Stimulated activated CD4-positive, alpha-beta T cell treated with anti-CD3 and anti-CD28 coated beads, Interleukin-1b, Interleukin-23, amount 100 ng/mL, for 4 hours (primary cell): ENCODE results near the gene MSRB3.

Source experiments
- DNase-seq, 2 donors: peaks; one replicate each; pipeline ENCODE4 v3.0.0-alpha.2; 2020; ENCODE audit warnings: low read depth in 2 of 2

The MSRB3 gene

GRCh38 chr12:65496617-65497016, 218.1 kb downstream of the MSRB3 start:
- DNase-seq = no peak

- no peak for DNase-seq
Observed at GRCh38 chr12:65497660-65498059, 219.2 kb downstream of the MSRB3 start.

GRCh38 chr12:65499167-65499566, 220.7 kb downstream of the MSRB3 start:
- DNase-seq = no peak

- no peak for DNase-seq
Observed at GRCh38 chr12:65500091-65500900, 221.8 kb downstream of the MSRB3 start.

GRCh38 chr12:65501093-65501621, 222.7 kb downstream of the MSRB3 start:
- DNase-seq = no peak

- DNase-seq = no peak
Observed at GRCh38 chr12:65501935-65502334, 223.5 kb downstream of the MSRB3 start.

- no peak for DNase-seq
Observed at GRCh38 chr12:65504417-65504816, 225.9 kb downstream of the MSRB3 start.

GRCh38 chr12:65505386-65506121, 227.1 kb downstream of the MSRB3 start:
- DNase-seq = no peak

GRCh38 chr12:65508276-65509035, 230.0 kb downstream of the MSRB3 start:
- no peak for DNase-seq

- no peak for DNase-seq
Observed at GRCh38 chr12:65510007-65510406, 231.5 kb downstream of the MSRB3 start.

GRCh38 chr12:65510584-65511050, 232.1 kb downstream of the MSRB3 start:
- DNase-seq = no peak

GRCh38 chr12:65511134-65511834, 232.8 kb downstream of the MSRB3 start:
- DNase-seq = no peak

- DNase-seq = no peak
Observed at GRCh38 chr12:65511912-65512311, 233.4 kb downstream of the MSRB3 start.
